ENCODE measurements around the gene CHN2. TPM values are rescaled to one million over a fixed set of nuclear protein-coding genes. Genes with fewer than 3 reads are reported as not detected.
A peak's percentile ranks its signal among the peaks of the same experiment; 100 is the strongest.

Gene CHN2
- polyA plus RNA-seq, 12 donors = 10.0 to 19.2 (median 14.4) TPM; not detected in 1

GRCh38 chr7:29424984-29425309, 230.4 kb downstream of the CHN2 start:
- DNase-seq = no peak

- no peak for DNase-seq
Observed at GRCh38 chr7:29426587-29426986, 232.0 kb downstream of the CHN2 start.

- DNase-seq = no peak
Observed at GRCh38 chr7:29429401-29429800, 234.8 kb downstream of the CHN2 start.

DNA sequence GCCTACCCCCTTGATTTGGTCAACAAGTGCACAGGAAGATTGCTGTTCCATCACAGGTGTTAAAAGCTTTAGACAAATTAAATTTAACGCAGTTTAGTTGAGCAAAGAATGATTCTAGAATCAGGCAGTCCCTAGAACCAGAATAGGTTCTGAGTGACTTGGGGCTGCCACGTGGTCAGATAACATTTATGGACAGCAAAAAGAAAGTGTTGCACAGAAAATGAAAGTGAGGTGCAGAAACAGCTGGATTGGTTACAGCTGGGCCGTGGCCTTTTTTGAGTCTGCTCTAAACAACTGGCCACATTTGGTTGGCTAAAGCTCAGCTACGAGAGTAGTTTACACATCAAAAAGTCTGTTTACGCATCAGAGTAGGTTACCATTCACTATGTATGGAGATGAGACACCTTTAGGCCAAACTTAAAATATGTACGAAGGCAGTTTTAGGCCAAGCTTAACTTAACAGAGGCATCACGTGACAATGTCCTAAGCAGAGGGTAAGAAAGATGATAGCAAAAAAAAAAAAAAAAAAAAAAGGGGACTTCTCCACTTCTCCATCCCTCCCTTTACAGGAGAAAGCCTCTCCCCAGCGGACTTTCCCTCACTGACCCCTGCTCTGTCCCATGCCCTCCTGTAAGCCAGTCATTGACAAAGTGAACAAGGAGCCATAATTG, 235.8 kb downstream of the CHN2 start:
- DNase-seq = no peak

DNA sequence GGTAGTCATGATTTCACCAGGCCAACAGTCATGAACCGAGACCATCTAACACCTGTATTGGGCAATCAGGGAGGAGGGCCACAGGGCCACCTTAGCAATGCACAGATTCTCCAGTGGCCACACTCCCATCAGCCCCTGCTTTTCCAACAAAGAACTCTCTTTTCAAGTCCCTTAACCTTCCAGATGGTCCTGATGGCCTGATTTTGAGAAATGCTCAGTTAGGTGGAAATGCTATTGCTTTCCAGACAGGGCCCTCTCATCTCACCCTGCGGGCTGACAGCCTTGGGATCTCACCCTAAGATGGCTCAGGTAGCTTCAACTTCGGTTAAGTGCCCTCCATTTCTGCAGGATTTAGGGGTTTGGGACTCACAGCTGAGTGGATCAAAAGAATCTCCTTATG, 237.1 kb downstream of the CHN2 start:
- DNase-seq = no peak

- DNase-seq = peak; percentile 21
Observed at GRCh38 chr7:29432721-29433120, 238.1 kb downstream of the CHN2 start.

GRCh38 chr7:29434380-29434768, 239.8 kb downstream of the CHN2 start:
- no peak for DNase-seq

DNA sequence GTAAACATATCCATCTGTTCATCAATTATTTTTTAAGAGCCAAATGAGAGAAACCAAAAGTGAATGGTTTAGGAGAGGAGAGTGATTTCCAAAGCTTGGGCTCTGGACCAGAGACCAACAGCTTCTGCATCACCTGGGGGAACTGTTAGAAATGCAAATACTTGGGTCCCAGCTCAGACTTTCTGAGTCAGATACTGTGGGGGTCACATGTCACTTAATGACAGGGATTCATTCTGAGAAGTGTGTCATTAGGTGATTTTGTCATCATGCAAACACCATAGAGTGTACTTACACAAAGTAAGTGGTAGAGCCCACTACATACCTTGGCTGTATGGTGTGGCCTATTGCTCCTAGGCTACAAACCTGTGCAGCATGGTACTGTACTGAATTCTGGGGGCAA, 240.6 kb downstream of the CHN2 start:
- DNase-seq = no peak

DNA sequence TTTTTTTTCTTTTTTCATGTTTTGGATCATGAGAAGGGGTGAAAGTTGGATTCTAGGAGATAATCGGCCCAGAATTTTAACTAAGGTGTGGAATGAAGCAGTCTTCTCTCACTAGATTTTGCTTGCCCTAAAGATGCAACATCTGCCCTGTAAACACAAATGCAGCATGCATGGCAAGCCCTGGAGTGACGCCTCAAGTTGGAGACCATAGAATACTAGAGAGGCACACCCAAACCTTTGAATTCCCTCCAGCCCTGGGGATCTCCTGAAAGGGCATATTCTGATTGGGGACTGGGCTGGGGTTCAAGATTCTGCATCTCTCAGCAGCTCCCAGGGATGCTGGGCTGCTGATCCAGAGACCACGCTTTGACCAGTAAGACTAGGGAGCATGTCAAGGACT, 241.3 kb downstream of the CHN2 start:
- DNase-seq = no peak

- DNase-seq = no peak
Observed at GRCh38 chr7:29442146-29442545, 247.6 kb downstream of the CHN2 start.

- DNase-seq = no peak
Observed at GRCh38 chr7:29443552-29443951, 249.0 kb downstream of the CHN2 start.

- DNase-seq = no peak
Observed at GRCh38 chr7:29444267-29444666, 249.7 kb downstream of the CHN2 start.

DNA sequence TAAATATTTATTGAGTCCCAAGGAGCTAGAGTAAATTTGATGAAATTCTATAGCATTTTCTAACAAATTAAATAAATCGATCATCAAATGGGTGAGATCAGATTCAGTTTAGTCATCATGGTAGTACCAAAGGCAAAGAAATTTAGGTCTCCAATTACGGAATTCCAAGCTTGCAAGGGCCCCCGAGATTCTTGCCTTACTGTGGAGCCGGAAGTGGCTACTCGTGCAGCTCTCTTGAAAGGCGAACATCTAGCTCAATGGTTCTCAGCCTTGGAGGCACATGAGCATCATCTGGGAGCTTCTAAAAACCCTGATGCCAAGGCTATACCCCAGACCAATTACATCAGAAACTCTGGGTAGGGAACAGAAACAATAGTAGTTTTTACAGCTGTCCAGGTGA, 251.2 kb downstream of the CHN2 start:
- no peak for DNase-seq

- peak; percentile 26 for DNase-seq
Observed at GRCh38 chr7:29447828-29448227, 253.3 kb downstream of the CHN2 start.

- DNase-seq = no peak
Observed at GRCh38 chr7:29449569-29450260, 255.1 kb downstream of the CHN2 start.

DNA sequence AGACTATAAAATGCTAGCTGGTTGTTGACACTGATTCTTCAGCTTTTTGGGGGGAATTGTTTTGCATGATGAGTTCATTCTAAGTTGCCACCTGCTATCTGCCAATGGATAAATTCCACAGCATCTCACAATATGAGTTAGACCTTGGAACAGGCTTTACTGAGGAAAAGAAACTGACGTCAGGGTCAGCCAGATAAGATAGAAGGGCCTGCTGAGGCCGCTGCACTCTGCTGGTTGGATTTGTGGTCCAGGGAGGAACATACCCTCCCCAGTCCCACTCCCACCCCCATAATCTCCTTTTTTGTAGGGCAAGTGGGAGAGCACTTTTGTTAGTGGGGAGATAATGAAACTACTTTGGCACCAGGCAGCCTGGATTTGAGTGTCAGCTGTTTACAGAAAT, 258.4 kb downstream of the CHN2 start:
- no peak for DNase-seq

DNA sequence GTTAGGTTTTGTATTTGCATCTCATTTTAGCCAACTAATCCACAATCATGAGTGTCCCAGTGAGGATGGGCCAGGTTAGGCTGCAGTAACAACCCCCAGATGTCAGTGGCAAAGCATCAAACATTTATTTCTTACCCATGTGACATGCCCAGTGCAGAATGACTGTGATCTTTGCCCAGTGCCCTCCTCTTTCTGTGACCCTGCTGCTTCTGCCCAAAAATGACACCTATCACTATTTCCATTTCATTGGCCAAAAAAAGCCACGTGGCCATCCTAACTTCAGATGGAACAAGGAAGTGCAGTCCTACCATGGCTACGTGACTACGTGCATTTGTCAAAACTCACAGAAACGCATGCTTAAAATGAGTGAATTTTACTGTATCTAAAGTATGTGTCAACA, 259.9 kb downstream of the CHN2 start:
- DNase-seq = no peak

DNA sequence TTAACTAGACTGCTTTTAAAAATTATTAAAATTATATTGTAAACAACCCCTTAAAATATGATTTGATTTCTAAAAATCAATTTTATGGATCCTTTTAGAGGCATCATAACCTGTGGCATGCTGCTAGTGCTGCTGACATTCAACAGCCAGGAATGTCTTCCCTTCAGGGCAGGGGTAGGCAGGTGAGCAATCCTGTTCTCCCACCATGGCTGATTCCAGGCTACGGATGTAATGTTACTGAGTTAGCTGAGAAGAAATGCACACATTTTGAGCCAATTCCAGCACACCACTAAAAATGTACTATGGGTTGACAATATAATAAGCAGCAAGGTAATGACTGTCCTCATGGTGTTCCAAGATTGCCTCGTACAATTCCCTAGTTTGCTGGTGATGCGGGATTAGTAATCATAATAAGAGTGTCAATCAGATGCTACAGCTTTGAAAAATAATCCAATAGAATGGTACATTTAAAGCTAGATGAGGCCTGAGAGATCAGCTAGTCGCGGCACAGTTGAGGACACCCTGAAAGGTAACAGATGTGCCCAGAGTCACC, 260.4 kb downstream of the CHN2 start:
- no peak for DNase-seq

DNA sequence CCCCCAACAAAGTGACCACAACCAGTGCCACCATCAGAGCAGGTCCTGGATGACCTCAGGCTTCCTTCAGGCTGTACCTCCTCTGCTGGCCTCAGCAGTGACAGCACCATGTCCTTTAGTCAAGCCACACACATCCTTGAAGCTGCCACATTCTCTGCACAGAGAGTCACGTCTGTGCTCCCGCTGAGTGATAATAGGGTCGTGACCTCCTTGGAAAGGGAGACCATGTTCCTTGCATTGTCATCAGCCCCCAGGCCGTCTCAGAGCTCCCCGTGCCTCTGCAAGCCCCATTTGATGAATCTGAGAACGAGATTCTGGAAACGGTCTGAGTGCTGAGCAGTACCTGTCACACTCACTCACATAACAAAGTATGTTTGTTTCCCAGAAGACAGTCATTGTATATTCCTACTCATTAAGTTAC, 262.6 kb downstream of the CHN2 start:
- DNase-seq = no peak

DNA sequence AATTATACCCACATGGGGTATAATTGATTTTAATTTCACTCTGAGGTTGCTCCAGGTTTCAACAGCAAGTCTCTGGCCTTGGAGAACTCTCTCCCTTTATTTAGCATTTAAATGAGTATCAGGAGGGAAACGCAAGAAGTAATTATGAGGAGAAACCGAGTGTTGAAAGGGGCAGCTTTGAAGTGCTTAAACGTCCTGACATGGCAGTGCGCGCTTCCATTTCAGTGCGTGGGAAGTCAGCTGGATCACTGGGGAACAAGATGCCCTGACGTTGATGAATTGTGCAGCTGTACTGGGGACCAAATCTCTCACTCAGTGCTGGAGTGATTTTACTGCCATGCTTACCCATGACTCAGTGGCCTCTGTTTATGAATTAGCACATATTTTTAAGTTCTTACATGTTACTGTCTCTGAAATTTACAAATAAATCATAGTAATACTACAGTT, 263.0 kb downstream of the CHN2 start:
- DNase-seq = no peak

DNA sequence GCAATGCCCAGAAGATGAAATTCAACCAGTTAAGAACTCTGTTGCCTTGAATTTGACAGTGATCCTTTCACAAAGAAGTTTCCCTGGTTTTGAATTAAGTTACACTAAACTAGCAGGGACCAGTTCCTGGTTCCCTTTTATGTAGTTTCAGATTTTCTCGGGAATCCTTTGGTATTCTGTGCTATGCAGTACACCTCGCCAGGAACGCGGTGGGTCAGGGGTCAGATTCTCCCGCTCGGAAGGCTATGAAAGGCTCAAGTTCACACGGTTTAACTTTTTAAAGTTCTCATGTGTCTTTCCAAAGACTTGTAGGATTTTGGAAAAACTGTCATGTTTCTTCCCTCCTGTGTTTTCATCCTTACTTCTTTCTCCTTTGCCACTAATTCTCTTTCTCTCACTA, 264.4 kb downstream of the CHN2 start:
- DNase-seq = no peak

- DNase-seq = no peak
Observed at GRCh38 chr7:29459589-29459988, 265.0 kb downstream of the CHN2 start.

DNA sequence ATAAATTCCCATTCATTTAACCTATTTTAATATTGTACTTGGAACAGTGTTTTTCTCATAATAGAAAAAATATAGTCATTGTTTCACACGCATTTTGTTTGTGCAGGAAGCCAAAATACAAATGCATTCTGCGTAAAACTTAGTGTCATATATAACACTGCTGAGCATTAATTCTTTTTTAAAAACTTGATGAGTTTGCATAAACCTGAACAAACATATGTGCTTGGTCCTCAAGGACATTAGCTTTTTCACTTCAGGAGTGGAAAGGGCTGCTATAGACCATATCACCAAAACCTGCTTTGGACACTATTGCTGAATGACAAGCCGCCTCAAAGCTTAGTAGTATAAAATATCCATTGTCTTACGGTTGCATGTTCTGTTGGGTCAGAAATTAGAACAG, 267.4 kb downstream of the CHN2 start:
- no peak for DNase-seq
